HG03066 (cell line): ENCODE measurements around the gene EVPLL.
"Not testable (repeated sequence)": the region's sequence is repeated elsewhere in the genome, so short reads cannot be mapped to it uniquely, and the experiment has no call there.

ENCODE experiments used
- ATAC-seq: cut with Tn5 transposase; IDR thresholded peaks from one replicate; pipeline ENCODE4 v1.9.1; 2021; ENCODE audit warnings: low read depth; ENCODE audit not compliant: unreplicated experiment

The EVPLL gene

GRCh38 chr17:18378614-18379013, 1.0 kb downstream of the EVPLL start:
- not testable (repeated sequence) for ATAC-seq

- no peak for ATAC-seq
These were observed 1.9 kb downstream of the EVPLL start for GRCh38 chr17:18379246-18380146.

GRCh38 chr17:18380471-18381157, 3.0 kb downstream of the EVPLL start:
- ATAC-seq = no peak

- no peak for ATAC-seq
These were observed 3.8 kb downstream of the EVPLL start for GRCh38 chr17:18381158-18381952.

GRCh38 chr17:18381953-18382245, 4.3 kb downstream of the EVPLL start:
- no peak for ATAC-seq

- no peak for ATAC-seq
These were observed 5.0 kb downstream of the EVPLL start for GRCh38 chr17:18382441-18383078.

GRCh38 chr17:18383079-18383481, 5.5 kb downstream of the EVPLL start:
- not testable (repeated sequence) for ATAC-seq

- not testable (repeated sequence) for ATAC-seq
These were observed 6.7 kb downstream of the EVPLL start for GRCh38 chr17:18384271-18384670.

- ATAC-seq = not testable (repeated sequence)
These were observed 10.0 kb downstream of the EVPLL start for GRCh38 chr17:18387583-18387982.

GRCh38 chr17:18388266-18388665, 10.7 kb downstream of the EVPLL start:
- ATAC-seq = not testable (repeated sequence)

- not testable (repeated sequence) for ATAC-seq
These were observed 11.2 kb downstream of the EVPLL start for GRCh38 chr17:18388728-18389127.

- not testable (repeated sequence) for ATAC-seq
These were observed 24.5 kb downstream of the EVPLL start for GRCh38 chr17:18401872-18402590.

- ATAC-seq = not testable (repeated sequence)
These were observed 25.6 kb downstream of the EVPLL start for GRCh38 chr17:18403166-18403565.

GRCh38 chr17:18403604-18404003, 26.0 kb downstream of the EVPLL start:
- ATAC-seq = peak; percentile 68

- not testable (repeated sequence) for ATAC-seq
These were observed 31.3 kb downstream of the EVPLL start for GRCh38 chr17:18408906-18409305.

GRCh38 chr17:18409321-18409720, 31.7 kb downstream of the EVPLL start:
- ATAC-seq = not testable (repeated sequence)

- not testable (repeated sequence) for ATAC-seq
These were observed 33.2 kb downstream of the EVPLL start for GRCh38 chr17:18410736-18411135.

GRCh38 chr17:18411377-18411864, 33.8 kb downstream of the EVPLL start:
- not testable (repeated sequence) for ATAC-seq

- ATAC-seq = peak; percentile 70
These were observed 34.5 kb downstream of the EVPLL start for GRCh38 chr17:18412001-18412538.
